Measurements from ENCODE around the gene CCRL2. TPM values are rescaled to one million over a fixed set of nuclear protein-coding genes. Genes with fewer than 3 reads are reported as not detected.
"Not testable (repeated sequence)": the region's sequence is repeated elsewhere in the genome, so short reads cannot be mapped to it uniquely, and the experiment has no call there.

The CCRL2 gene
- total RNA-seq, 1 experiment from 2014 or later, result not detected

DNA sequence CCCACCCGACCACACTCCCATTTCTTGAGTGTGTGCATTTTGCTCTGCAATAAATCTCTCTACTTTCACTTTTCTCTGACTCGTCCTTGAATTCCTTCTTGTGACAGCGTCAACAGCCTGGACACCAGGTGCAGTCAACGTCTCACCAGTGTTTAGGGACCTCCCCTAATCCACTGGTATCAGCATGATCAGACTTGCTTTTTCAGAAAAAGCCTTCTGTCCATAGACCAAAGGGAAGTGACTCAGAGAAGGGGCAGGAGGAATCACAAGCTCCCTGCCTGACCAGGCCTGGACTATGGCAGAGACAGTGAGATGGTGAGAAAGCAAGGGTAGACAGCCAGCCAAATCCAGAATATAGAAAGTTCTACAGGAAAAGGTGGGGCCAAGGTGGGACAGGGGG lies 20.9 kb upstream of the CCRL2 start (continued):
- TF ChIP-seq, protein P1, sequence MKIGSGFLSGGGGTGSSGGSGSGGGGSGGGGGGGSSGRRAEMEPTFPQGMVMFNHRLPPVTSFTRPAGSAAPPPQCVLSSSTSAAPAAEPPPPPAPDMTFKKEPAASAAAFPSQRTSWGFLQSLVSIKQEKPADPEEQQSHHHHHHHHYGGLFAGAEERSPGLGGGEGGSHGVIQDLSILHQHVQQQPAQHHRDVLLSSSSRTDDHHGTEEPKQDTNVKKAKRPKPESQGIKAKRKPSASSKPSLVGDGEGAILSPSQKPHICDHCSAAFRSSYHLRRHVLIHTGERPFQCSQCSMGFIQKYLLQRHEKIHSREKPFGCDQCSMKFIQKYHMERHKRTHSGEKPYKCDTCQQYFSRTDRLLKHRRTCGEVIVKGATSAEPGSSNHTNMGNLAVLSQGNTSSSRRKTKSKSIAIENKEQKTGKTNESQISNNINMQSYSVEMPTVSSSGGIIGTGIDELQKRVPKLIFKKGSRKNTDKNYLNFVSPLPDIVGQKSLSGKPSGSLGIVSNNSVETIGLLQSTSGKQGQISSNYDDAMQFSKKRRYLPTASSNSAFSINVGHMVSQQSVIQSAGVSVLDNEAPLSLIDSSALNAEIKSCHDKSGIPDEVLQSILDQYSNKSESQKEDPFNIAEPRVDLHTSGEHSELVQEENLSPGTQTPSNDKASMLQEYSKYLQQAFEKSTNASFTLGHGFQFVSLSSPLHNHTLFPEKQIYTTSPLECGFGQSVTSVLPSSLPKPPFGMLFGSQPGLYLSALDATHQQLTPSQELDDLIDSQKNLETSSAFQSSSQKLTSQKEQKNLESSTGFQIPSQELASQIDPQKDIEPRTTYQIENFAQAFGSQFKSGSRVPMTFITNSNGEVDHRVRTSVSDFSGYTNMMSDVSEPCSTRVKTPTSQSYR (CRISPR knock-in tag; IDR thresholded peaks at IDR 0.05), result no peak
- no peak for TF ChIP-seq ESRRA (CRISPR knock-in tag; IDR thresholded peaks at IDR 0.05; ENCODE audit: borderline replicate concordance)
- TF ChIP-seq, protein P2, sequence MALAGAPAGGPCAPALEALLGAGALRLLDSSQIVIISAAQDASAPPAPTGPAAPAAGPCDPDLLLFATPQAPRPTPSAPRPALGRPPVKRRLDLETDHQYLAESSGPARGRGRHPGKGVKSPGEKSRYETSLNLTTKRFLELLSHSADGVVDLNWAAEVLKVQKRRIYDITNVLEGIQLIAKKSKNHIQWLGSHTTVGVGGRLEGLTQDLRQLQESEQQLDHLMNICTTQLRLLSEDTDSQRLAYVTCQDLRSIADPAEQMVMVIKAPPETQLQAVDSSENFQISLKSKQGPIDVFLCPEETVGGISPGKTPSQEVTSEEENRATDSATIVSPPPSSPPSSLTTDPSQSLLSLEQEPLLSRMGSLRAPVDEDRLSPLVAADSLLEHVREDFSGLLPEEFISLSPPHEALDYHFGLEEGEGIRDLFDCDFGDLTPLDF (CRISPR knock-in tag; IDR thresholded peaks at IDR 0.05), result no peak

DNA sequence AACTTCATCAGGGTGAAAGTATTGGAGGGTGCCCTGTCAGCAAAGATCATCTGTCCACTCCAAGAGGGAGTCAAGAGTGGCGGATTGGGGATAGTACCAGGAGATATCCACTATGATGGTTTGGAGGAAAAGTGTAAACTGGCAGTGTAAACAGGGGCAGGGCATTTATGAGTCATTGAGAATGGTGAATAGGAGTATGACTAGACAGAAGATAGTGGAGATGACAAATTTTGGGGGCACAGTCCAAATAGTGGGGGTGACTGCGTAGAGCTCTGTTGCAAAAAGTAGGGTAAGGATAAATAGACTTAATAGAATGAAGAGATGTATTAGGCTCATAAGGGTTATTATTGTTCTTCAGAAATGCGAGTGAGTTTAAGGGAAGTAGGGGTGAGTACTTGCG lies 18.2 kb upstream of the CCRL2 start:
- not testable (repeated sequence) for ATAC-seq, H3K27ac Mint-ChIP-seq
- CTCF ChIA-PET, result interaction anchor here (1.0 kb wide), 1 partner anchor 11 kb away, joined by 4 read pairs; no protein-coding TSS in a partner anchor

DNA sequence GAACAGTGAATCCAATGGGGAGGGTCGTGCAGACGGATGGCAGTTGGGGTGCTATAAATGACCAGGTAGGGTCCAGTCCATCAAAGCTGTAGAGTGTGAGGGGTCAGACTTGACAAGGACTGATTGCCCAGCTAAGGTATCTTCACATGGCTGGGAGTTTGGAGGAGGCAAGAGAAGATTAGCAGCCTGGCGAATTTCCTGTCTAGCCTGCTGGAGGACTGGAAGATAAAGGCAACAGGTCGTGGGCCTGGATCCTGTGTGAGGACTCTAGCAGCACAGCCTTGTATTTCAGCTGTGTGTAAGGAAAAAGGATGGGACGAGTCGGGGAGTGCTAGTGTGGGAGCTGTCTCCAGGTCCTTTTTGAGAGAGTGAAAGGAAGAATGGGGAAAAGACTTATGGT lies 17.8 kb upstream of the CCRL2 start:
- ChIA-PET POLR2A (no interaction called here), CTCF (interaction anchor here (1.0 kb wide), 1 partner anchor 11 kb away, joined by 4 read pairs; no protein-coding TSS in a partner anchor)
- no peak for DNase-seq (ENCODE audit: low spot score)
- Mint-ChIP-seq H3K9me3 (peaks cover 19% of the 10 kb centered on the region), H3K27me3 (ENCODE audit: low read depth) (peaks cover 10% of the 10 kb centered on the region), H3K27ac (no peak overlapping the region), H3K4me3 (no peak overlapping the region), H3K36me3 (0 out of 2 replicates have a peak, but pooled peaks cover 5% of the 10 kb centered on the region), H3K4me1 (peaks cover 27% of the 10 kb centered on the region)
- TF ChIP-seq MYBL2 (CRISPR knock-in tag; IDR thresholded peaks at IDR 0.05) (no peak), SOX15 (CRISPR knock-in tag; IDR thresholded peaks at IDR 0.05) (no peak)
- no peak for ATAC-seq

More for the DNA sequence above, 18.2 kb upstream of the CCRL2 start:
- H3K27me3 Mint-ChIP-seq (ENCODE audit: low read depth); POLR2A ChIA-PET; H3K36me3 Mint-ChIP-seq; H3K4me3 Mint-ChIP-seq; DNase-seq (ENCODE audit: low spot score): not testable (repeated sequence)
- Mint-ChIP-seq H3K9me3 (peaks cover 19% of the 10 kb centered on the region), H3K4me1 (peaks cover 26% of the 10 kb centered on the region)

DNA sequence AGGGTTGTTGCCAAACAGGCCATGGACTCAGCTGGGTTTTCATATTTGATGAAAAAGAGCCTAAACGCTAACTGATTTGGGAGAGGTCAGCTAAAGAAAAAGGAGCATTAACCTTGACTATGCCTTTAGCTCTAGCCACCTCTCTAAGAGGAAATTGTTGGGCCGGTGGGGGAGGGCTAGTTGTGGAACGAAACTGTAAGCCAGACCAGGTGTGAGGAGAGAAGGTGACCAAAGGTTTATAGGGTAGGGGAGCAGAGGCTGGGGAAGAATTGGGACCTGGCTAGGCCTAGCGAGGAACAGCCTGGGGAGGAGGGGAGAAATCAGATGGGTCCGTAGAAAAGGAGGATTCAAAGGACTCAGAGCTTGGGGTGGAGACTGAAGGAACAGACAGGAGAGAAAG lies 15.5 kb upstream of the CCRL2 start:
- Mint-ChIP-seq H3K27me3 (ENCODE audit: low read depth) (peaks cover 15% of the 10 kb centered on the region), H3K4me1 (peaks cover 30% of the 10 kb centered on the region), H3K9me3 (peaks cover 21% of the 10 kb centered on the region)
- H3K4me3 Mint-ChIP-seq; ATAC-seq; H3K36me3 Mint-ChIP-seq; H3K27ac Mint-ChIP-seq; POLR2A ChIA-PET; DNase-seq (ENCODE audit: low spot score): not testable (repeated sequence)
- CTCF ChIA-PET, result interaction anchor here (1.1 kb wide), 1 partner anchor 13 kb away, joined by 3 read pairs; no protein-coding TSS in a partner anchor

DNA sequence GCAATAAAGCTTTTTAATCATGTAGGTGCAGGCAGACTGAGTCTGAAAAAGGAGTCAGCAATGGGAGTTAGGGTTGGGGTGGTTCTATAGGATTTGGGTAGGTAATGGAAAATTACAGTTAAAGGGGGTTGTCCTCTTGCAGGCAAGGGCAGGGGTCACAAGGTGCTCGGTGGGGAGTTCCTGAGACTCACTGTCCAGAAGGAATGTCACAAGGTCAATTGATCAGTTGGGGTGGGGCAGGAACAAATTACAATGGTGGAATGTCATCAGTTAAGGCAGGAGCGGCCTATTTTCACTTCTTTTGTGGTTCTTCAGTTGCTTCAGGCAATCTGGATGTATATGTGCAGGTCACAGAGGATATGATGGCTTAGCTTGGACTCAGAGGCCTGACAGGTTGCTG lies 14.0 kb upstream of the CCRL2 start:
- Mint-ChIP-seq H3K36me3 (0 out of 2 replicates have a peak, but pooled peaks cover 5% of the 10 kb centered on the region), H3K4me3 (no peak overlapping the region), H3K27ac (no peak overlapping the region), H3K4me1 (peaks cover 34% of the 10 kb centered on the region), H3K27me3 (ENCODE audit: low read depth) (peaks cover 15% of the 10 kb centered on the region), H3K9me3 (peaks cover 18% of the 10 kb centered on the region)
- ATAC-seq (no peak), DNase-seq (ENCODE audit: low spot score) (no peak)
- CTCF ChIA-PET, result interaction anchor here (1.0 to 2.1 kb wide), 2 partner anchors 34 to 184 kb away, joined by 4 to 5 read pairs; partner anchors contain the start of gene CCR1
- TF ChIP-seq, protein P3, sequence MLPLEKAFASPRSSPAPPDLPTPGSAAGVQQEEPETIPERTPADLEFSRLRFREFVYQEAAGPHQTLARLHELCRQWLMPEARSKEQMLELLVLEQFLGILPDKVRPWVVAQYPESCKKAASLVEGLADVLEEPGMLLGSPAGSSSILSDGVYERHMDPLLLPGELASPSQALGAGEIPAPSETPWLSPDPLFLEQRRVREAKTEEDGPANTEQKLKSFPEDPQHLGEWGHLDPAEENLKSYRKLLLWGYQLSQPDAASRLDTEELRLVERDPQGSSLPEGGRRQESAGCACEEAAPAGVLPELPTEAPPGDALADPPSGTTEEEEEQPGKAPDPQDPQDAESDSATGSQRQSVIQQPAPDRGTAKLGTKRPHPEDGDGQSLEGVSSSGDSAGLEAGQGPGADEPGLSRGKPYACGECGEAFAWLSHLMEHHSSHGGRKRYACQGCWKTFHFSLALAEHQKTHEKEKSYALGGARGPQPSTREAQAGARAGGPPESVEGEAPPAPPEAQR (CRISPR knock-in tag; IDR thresholded peaks at IDR 0.05), result no peak
- TF ChIP-seq, protein P4, sequence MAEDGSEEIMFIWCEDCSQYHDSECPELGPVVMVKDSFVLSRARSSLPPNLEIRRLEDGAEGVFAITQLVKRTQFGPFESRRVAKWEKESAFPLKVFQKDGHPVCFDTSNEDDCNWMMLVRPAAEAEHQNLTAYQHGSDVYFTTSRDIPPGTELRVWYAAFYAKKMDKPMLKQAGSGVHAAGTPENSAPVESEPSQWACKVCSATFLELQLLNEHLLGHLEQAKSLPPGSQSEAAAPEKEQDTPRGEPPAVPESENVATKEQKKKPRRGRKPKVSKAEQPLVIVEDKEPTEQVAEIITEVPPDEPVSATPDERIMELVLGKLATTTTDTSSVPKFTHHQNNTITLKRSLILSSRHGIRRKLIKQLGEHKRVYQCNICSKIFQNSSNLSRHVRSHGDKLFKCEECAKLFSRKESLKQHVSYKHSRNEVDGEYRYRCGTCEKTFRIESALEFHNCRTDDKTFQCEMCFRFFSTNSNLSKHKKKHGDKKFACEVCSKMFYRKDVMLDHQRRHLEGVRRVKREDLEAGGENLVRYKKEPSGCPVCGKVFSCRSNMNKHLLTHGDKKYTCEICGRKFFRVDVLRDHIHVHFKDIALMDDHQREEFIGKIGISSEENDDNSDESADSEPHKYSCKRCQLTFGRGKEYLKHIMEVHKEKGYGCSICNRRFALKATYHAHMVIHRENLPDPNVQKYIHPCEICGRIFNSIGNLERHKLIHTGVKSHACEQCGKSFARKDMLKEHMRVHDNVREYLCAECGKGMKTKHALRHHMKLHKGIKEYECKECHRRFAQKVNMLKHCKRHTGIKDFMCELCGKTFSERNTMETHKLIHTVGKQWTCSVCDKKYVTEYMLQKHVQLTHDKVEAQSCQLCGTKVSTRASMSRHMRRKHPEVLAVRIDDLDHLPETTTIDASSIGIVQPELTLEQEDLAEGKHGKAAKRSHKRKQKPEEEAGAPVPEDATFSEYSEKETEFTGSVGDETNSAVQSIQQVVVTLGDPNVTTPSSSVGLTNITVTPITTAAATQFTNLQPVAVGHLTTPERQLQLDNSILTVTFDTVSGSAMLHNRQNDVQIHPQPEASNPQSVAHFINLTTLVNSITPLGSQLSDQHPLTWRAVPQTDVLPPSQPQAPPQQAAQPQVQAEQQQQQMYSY (CRISPR knock-in tag; IDR thresholded peaks at IDR 0.05), result no peak
- TF ChIP-seq, protein P1 (CRISPR knock-in tag; IDR thresholded peaks at IDR 0.05), result no peak
- no peak for TF ChIP-seq ZNF671 (CRISPR knock-in tag; IDR thresholded peaks at IDR 0.05)
- no peak for TF ChIP-seq TCF7 (CRISPR knock-in tag; IDR thresholded peaks at IDR 0.05; ENCODE audit: low read depth)
- TF ChIP-seq, protein P5, sequence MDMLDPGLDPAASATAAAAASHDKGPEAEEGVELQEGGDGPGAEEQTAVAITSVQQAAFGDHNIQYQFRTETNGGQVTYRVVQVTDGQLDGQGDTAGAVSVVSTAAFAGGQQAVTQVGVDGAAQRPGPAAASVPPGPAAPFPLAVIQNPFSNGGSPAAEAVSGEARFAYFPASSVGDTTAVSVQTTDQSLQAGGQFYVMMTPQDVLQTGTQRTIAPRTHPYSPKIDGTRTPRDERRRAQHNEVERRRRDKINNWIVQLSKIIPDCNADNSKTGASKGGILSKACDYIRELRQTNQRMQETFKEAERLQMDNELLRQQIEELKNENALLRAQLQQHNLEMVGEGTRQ (CRISPR knock-in tag; IDR thresholded peaks at IDR 0.05), result no peak
- no peak for TF ChIP-seq GRHL2 (CRISPR knock-in tag; IDR thresholded peaks at IDR 0.05; ENCODE audit: insufficient replicate concordance, severe bottlenecking)
- no peak for TF ChIP-seq NR3C1 (CRISPR knock-in tag; conservative IDR thresholded peaks at IDR 0.05; ENCODE audit: low read depth)
- POLR2A ChIA-PET, result interaction anchor here (0.7 kb wide), 1 partner anchor 489 kb away, joined by 3 read pairs; no protein-coding TSS in a partner anchor

Data from WTC11 (cell line).